Measurements from ENCODE around the gene PNN. TPM values are rescaled to one million over a fixed set of nuclear protein-coding genes. Genes with fewer than 3 reads are reported as not detected.

PNN gene
- total and polyA plus RNA-seq, 2 of the 8 experiments (the other 6 are each of a cell fraction or from before 2014, with no cell fraction given), result 27.5 to 121 TPM

GRCh38 chr14:39145266-39145966 is 29.6 kb upstream of the PNN start (continued):
- no peak for TF ChIP-seq SIRT6 (IDR thresholded peaks at IDR 0.05; ENCODE audit: low read length)
- no peak for TF ChIP-seq SP2 (IDR thresholded peaks at IDR 0.05; ENCODE audit: low read length)
- TF ChIP-seq CBX8 (IDR thresholded peaks at IDR 0.05; ENCODE audit: borderline replicate concordance, low read depth, low read length), result no peak
- no peak for TF ChIP-seq GABPA (IDR thresholded peaks at IDR 0.05; ENCODE audit: borderline replicate concordance, insufficient read depth, low read length)
